SJSA1 (cell line): ENCODE results near the gene LRRC8B. TPM values are rescaled to one million over a fixed set of nuclear protein-coding genes. Genes with fewer than 3 reads are reported as not detected.
"Not testable (repeated sequence)": the region's sequence is repeated elsewhere in the genome, so short reads cannot be mapped to it uniquely, and the experiment has no call there.

Experiments
- DNase-seq, 2 experiments: peaks; one replicate each; pipeline ENCODE4 v3.0.0-alpha.2; 2015 to 2020; ENCODE audit warnings: low spot score in 2 of 2, low read depth in 1 of 2
- H3K27ac ChIP-seq: fragments of 250-450 bp; sonication (Bioruptor Pico); 2 replicates; pipeline ENCODE4 v1.5.1; 2020; ENCODE audit warnings: mild to moderate bottlenecking, moderate library complexity
- H3K27me3 ChIP-seq: fragments of 250-450 bp; sonication (Bioruptor Pico); replicated peaks from 2 replicates; pipeline ENCODE4 v1.5.1; 2020; ENCODE audit warnings: mild to moderate bottlenecking, moderate library complexity
- H3K36me3 ChIP-seq: fragments of 250-450 bp; sonication (Bioruptor Pico); 2 replicates; pipeline ENCODE4 v1.5.1; 2020; ENCODE audit warnings: mild to moderate bottlenecking
- H3K4me1 ChIP-seq: fragments of 250-450 bp; sonication (Bioruptor Pico); replicated peaks from 2 replicates; pipeline ENCODE4 v1.6.1; 2021; ENCODE audit warnings: mild to moderate bottlenecking
- H3K4me3 ChIP-seq: fragments of 250-450 bp; sonication (Bioruptor Pico); 2 replicates; pipeline ENCODE4 v1.5.1; 2020; ENCODE audit warnings: mild to moderate bottlenecking
- H3K9me3 ChIP-seq: fragments of 250-450 bp; sonication (Bioruptor Pico); replicated peaks from 2 replicates; pipeline ENCODE4 v1.5.1; 2020; ENCODE audit warnings: mild to moderate bottlenecking
- total RNA-seq: library from RNA; depleted of rRNA; stranded (reverse); fragments of >200 nt; shearing (Covaris generic); gene quantifications from 2 replicates; pipeline ENCODE4 v1.2.3, GENCODE V29; 2014

The LRRC8B gene
- total RNA-seq, 1 experiment from 2014 or later = 7.4 TPM

DNA sequence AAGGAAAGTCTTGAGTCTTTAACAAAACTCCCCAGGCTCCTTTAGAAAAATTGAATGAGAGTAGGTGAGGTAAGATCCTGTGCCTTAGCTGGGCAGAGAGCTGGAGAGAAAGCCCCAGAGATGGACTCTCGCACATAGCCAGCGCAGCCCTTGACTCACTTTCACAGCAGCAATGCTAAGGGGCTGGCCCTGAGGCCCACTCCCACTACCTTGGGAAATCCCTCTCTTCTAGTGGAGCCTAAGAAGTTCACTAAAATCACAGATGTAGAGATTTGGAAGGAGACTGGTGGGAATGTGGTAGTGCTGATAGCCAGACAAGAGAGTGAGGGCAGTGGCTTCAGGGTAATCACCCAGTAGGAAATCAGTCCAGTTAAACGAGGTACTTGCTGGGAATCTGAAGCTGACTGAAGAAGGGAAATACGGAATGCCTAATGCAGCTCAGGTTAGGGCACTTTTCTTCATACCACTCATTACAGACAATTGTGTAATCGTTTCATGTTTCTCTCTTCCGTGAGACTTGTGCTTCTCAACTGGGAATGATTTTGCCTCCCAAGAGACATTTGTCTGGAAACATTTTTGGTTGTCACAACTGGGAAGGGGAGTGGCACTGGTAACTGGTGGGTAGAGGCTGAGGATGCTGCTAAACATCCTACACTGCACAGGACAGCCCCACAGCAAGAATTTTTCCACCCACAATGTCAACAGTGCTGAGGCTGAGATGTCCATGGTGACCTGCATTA lies 65.9 kb downstream of the LRRC8B start:
- Histone ChIP-seq H3K27me3 (no peaks in the 10 kb centered on the region), H3K4me1 (peaks cover 18% of the 10 kb centered on the region), H3K27ac (no peak overlapping the region), H3K4me3 (no peak overlapping the region), H3K36me3 (no peaks in the 10 kb centered on the region), H3K9me3 (no peaks in the 10 kb centered on the region)
- DNase-seq = no peak

DNA sequence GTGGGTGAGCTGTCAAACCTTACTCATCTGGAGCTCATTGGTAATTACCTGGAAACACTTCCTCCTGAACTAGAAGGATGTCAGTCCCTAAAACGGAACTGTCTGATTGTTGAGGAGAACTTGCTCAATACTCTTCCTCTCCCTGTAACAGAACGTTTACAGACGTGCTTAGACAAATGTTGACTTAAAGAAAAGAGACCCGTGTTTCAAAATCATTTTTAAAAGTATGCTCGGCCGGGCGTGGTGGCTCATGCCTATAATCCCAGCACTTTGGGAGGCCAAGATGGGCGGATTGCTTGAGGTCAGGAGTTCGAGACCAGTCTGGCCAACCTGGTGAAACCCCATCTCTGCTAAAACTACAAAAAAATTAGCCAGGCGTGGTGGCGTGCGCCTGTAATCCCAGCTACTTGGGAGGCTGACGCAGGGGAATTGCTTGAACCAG lies 68.3 kb downstream of the LRRC8B start:
- not testable (repeated sequence) for H3K9me3 ChIP-seq, H3K4me3 ChIP-seq, H3K27me3 ChIP-seq, DNase-seq, H3K36me3 ChIP-seq, H3K27ac ChIP-seq
- H3K4me1 ChIP-seq = peaks cover 18% of the 10 kb centered on the region

DNA sequence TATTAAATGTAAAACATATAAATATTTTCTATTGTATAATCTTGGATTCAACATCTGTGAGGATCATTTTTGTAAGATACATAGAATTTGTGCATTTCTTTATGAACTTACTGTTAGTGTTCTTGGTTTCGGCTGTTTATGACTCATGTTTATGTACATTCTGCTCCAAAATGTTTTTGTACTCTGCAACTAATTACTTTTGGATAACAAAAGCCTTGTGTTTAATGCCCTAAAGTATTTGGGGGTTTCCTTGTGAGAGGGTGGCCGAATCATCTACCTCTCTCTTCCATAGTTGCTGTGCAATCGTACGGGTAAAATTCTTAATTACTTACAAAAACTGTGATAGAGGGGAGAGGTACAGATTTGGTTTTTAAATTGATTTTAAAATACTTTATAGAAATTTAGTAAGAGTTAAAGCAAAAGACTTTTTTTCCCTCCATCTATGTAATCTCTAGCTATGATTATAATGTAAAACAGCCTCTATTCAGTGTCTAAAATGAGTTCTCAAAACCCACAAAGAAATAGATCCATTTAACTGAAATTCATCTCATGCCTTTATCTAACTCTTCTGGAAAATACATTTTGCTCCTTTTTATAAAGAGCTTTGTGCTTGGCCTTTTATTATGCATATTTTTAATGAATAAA lies 69.6 kb downstream of the LRRC8B start:
- Histone ChIP-seq H3K4me1 (peaks cover 18% of the 10 kb centered on the region), H3K27ac (no peak overlapping the region), H3K36me3 (no peaks in the 10 kb centered on the region), H3K4me3 (no peak overlapping the region), H3K9me3 (no peaks in the 10 kb centered on the region; the same call in 1 of the 2 replicates), H3K27me3 (no peaks in the 10 kb centered on the region)
- peak in 1 of 2 experiments; percentile 19 for DNase-seq

DNA sequence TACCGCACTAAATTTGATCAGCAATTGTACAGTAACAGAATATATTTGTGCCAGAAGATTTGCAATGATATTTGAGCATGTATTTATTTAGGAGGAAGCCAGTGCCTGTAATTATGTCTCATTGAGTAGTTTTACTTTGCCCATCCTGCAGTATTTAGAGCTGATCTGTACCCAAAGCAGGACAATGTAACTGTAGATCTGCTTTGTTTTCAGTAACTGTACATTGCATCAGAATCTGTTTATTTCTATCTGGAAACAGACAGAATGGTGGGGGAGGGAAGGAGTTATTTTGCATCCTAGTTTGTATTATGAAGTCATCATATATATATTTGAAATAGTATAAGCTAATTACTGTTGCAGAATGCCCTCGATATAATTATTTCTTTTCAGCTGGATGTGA lies 72.1 kb downstream of the LRRC8B start:
- no peaks in the 10 kb centered on the region for H3K36me3 ChIP-seq
- H3K27me3 ChIP-seq = no peaks in the 10 kb centered on the region
- H3K4me3 ChIP-seq = no peak overlapping the region
- no peaks in the 10 kb centered on the region; the same call in 1 of the 2 replicates for H3K9me3 ChIP-seq
- H3K27ac ChIP-seq = no peak overlapping the region
- DNase-seq = no peak
- H3K4me1 ChIP-seq = peaks cover 18% of the 10 kb centered on the region

DNA sequence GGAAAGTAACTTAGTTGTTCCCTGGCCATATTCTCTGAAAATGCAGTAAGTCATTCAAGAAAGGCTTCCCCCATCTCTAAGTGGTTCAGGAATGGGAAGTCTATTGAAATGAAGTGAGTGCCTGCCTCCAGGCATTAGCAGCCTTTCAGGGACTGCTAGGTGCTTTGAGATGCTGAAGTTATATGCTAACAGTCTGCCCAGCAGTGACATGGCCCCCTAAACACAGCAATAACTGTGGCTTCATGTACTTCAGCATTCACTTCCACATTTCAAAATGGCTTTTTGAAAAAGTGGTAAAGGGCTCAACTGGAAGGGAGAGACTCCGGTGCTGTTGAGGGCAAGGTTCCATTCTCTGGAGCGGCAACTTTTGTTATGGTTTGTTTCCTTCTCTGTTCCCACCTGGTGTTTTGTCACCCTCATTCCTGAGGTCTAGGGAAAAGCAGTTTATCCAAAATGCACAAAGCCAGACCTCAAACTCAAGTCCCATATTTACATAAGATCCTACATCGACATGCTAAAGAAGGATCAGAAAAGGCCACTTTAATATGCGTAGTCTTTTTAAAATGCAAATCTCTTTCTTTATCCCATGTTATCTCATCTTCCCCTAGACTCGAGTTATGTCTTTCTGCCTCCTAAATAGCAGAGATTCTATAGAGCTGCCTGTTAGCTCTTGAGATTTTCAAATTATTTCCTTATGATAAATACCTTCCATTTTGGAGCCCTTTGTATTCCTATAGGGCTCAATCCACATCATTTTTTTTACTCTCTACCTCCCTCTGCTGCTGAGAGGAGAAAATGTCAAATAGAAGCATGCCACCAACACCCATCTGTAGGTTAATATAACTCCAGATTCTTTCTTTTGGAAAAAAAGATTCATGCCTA lies 74.1 kb downstream of the LRRC8B start:
- peak in 1 of 2 experiments; percentile 42 for DNase-seq
- Histone ChIP-seq H3K4me3 (no peak overlapping the region), H3K9me3 (no peaks in the 10 kb centered on the region; the same call in 1 of the 2 replicates), H3K36me3 (no peaks in the 10 kb centered on the region), H3K27ac (no peak overlapping the region), H3K4me1 (peaks cover 18% of the 10 kb centered on the region), H3K27me3 (no peaks in the 10 kb centered on the region)

DNA sequence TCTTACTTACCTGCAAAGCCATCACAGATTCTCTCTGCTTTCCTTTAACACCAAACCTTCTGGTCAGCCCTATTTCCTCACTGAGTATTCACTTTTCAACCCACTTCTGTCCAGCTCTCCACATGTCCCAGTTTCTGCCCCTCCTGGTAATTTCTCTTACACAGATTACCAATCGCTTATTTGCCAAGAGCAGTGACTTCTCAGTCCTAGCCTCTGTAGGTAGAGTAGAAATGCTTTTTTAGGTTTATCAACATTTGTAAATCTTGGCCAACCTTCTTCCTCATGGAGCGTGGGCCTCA lies 74.7 kb downstream of the LRRC8B start:
- Histone ChIP-seq H3K27me3 (no peaks in the 10 kb centered on the region), H3K9me3 (no peaks in the 10 kb centered on the region; the same call in 1 of the 2 replicates), H3K27ac (no peak overlapping the region), H3K36me3 (no peaks in the 10 kb centered on the region), H3K4me1 (peaks cover 18% of the 10 kb centered on the region), H3K4me3 (no peak overlapping the region)
- DNase-seq = no peak

DNA sequence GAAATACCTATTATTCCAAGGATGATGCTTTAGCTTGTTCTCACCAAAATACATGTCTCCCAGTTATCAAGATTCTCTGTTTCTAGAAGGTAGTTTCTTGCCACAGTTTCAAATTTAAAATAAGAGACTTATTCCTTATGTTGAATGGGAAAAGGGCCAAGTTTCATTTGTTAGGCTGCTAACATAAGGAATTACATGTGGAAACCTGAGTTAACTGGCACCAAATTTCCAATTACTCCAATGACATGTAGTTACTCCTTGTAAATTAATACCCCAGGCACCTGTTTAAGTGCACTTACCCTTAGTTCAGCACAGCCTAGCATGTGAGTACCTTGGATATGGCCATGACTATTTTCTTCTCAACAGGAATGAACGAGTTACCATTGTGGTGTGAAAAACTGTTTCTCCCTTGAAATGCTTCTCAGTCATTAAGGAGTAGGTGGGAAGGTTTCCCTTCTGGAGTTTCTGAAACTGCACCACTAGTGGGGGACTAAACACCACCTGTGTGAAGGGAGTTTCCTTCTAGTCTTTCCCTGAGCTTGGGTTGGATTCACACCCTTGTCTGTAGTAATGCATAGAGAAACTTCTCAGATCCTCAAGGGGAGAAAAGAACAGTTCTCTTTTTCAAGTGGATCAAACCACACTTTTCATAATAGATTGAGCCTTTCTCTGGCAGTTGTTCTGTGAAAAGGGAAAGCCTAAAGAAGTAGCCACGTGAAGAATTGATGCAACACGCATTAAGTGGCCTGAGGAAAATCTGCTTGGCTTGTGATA lies 76.0 kb downstream of the LRRC8B start:
- H3K27me3 ChIP-seq = no peaks in the 10 kb centered on the region
- peaks cover 16% of the 10 kb centered on the region for H3K4me1 ChIP-seq
- no peak overlapping the region for H3K4me3 ChIP-seq
- no peak overlapping the region for H3K27ac ChIP-seq
- no peaks in the 10 kb centered on the region; the same call in 1 of the 2 replicates for H3K9me3 ChIP-seq
- H3K36me3 ChIP-seq = no peaks in the 10 kb centered on the region
- DNase-seq = no peak

DNA sequence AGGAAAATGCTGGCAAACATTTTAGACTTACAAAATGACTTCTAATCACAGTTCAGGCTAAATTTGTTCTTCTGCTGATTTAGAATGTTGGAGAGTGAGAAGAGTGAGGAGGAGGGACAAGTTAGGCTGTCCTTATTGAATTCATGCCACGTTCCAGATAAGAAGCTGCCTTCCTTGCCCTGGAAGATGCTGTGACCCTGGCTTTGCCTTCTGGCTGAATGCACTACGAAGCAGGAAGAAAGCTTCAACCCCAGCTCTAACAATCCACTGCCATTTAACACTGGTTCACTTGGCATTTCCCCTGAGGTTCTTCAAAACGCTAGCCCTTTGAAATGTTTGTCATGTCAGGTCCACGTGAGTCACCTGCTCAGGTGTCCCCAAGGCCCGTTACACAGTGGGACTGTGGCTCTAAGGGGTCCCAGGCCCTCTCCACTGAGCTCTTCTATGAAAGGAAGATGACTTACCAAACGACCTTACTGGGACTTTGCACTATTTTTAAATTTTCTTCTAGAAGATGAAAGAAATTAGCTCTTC lies 78.3 kb downstream of the LRRC8B start:
- Histone ChIP-seq H3K4me1 (peaks cover 26% of the 10 kb centered on the region), H3K9me3 (no peaks in the 10 kb centered on the region; the same call in 1 of the 2 replicates), H3K36me3 (no peaks in the 10 kb centered on the region), H3K27ac (no peak overlapping the region), H3K4me3 (no peak overlapping the region), H3K27me3 (no peaks in the 10 kb centered on the region)
- DNase-seq = no peak

DNA sequence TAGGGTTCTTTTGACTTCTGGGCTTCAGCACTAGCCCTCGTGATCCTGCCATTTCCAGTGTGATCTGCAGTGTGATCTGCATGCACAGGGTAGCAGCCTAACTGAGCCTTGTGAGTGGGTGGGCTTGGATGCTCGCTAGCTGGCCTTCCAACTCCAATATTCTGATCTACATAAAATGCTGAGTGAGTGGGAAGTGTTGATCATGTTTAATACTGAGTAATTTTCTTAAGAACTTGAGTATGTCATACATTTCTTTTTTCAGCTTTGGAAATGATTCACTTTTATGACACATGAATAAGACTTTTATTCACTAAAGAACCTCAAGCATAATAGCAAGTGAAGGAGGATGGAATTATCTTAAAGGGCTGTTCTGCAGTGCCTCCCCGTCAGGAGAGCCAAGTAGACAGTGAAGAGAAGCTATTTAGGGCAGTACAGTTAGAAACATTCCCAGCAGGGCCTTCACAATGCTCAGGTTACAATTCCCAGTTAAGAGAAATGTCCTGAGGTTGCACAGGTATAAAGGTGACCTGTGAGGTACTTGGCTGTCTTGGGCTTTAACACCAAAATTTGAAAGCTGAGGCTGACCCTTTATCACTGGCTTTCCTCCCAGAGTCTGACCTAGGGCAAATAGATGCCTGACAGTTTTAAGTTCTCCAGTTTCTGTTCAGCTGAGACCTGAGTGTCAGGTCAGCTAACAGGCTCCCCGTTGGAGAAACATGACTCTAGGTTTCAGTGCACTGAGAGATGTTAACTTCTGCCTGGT lies 79.2 kb downstream of the LRRC8B start:
- Histone ChIP-seq H3K36me3 (no peaks in the 10 kb centered on the region), H3K27me3 (no peaks in the 10 kb centered on the region), H3K9me3 (no peaks in the 10 kb centered on the region), H3K4me1 (peaks cover 34% of the 10 kb centered on the region), H3K27ac (no peak overlapping the region), H3K4me3 (no peak overlapping the region)
- DNase-seq = no peak

DNA sequence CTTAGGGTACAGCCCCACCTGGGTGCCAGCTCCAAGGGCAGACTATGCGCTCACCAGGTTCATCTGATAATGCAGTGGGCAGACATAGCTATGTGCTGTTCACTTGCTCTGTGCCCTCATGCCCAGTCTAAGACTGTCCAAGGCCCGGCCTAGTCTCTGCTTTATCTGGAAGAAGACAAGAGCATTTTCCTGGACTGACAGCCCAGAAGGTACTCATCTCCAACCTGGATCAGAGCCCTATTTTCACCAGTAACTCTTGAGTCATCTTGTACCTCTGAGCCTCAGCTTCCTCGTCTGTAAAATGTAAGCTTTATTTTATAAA lies 79.7 kb downstream of the LRRC8B start:
- H3K9me3 ChIP-seq = no peaks in the 10 kb centered on the region
- no peak for DNase-seq
- no peaks in the 10 kb centered on the region for H3K27me3 ChIP-seq
- no peak overlapping the region for H3K4me3 ChIP-seq
- no peaks in the 10 kb centered on the region for H3K36me3 ChIP-seq
- peaks cover 34% of the 10 kb centered on the region for H3K4me1 ChIP-seq
- H3K27ac ChIP-seq = no peak overlapping the region

DNA sequence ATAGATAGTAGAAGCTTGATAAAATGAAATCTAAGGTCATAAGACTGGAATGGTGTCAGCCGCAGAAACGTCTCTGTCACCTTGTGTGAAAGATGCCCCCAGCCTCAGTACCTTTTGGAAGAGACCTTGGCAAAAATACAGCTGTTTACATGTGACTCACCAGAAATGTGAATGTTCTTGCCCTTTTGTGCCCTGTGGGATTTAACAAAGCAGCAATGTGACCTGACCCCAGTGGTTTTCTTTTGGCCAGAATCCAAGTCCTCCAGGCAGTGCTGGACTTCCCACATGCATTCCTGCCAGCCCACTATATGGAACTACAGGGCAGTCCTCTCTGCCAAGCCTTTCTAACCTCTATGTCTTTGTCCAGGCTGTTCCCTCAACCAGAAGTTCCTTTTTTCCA lies 81.1 kb downstream of the LRRC8B start:
- DNase-seq = peak; percentile 67 to 79
- Histone ChIP-seq H3K27ac (no peak overlapping the region), H3K9me3 (no peaks in the 10 kb centered on the region), H3K36me3 (no peaks in the 10 kb centered on the region), H3K27me3 (no peaks in the 10 kb centered on the region), H3K4me3 (no peak overlapping the region), H3K4me1 (peaks cover 34% of the 10 kb centered on the region)

DNA sequence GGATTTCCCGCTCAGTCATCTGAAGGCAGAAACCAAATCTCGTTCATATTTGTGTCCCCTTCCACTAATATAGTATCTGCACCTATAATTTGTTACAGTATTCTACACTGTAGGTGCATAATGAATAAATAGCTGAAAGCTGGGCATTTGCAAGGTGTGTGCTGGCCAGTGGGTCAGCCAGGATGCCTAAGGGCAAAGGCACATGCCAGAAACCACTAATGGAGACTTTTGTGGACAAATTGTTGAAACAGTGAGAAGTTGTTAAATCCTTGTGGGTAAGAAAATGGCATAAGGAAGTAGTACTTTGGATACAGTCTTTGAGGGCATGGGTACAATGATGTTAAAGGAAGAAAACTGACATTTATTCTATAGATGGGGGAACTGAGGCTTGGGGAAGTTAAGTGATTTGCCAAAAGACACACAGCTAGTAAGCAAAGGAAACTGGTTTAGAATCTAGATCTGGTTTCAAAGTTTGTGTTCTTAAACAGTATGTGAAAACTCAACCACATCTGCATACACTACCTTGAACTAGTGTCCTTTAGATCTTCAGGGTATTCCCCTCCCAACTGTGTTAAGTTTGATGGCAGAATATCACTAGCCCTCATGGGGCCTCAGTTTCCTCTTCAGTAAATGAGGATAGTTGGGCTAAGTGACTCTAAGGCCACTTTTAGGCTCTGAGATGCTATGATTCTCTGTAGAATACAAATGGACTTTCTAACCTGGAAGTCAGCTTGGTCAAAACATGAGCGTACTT lies 81.8 kb downstream of the LRRC8B start:
- Histone ChIP-seq H3K4me1 (peaks cover 34% of the 10 kb centered on the region), H3K27me3 (no peaks in the 10 kb centered on the region), H3K4me3 (no peak overlapping the region), H3K36me3 (no peaks in the 10 kb centered on the region), H3K9me3 (no peaks in the 10 kb centered on the region), H3K27ac (no peak overlapping the region)
- no peak for DNase-seq
